K562 (cell line): Measurements from ENCODE around the gene PLXNB2. TPM values are rescaled to one million over a fixed set of nuclear protein-coding genes. Genes with fewer than 3 reads are reported as not detected.

Experiments
- COPS2 ChIP-seq: fragments of 450-650 bp; conservative IDR thresholded peaks from 2 replicates; pipeline ENCODE4 v1.6.1; 2016; ENCODE audit warnings: mild to moderate bottlenecking, moderate library complexity
- CSDE1 ChIP-seq, 2 experiments: fragments of 450-650 bp; IDR thresholded peaks; 2 replicates each; pipeline ENCODE4 v1.6.1; 2016; ENCODE audit warnings: mild to moderate bottlenecking in 1 of 2
- GATAD2A ChIP-seq: fragments of 450-650 bp; IDR thresholded peaks from 2 replicates; pipeline ENCODE4 v1.6.1; 2017
- GATAD2B ChIP-seq: fragments of 450-650 bp; IDR thresholded peaks from 2 replicates; pipeline ENCODE4 v1.6.1; 2017; ENCODE audit warnings: mild to moderate bottlenecking, borderline replicate concordance
- GMEB1 ChIP-seq: fragments of 250-450 bp; sonication (Bioruptor Pico); IDR thresholded peaks from 2 replicates; pipeline ENCODE4 v1.4.0; 2020; ENCODE audit warnings: mild to moderate bottlenecking
- HDAC1 ChIP-seq, 2 experiments: fragments of 450-650 bp; IDR thresholded peaks; 2 replicates each; pipeline ENCODE4 v1.6.1; 2016 to 2017; ENCODE audit warnings: inconsistent platforms in 1 of 2, mild to moderate bottlenecking in 1 of 2, moderate library complexity in 1 of 2
- KLF1 ChIP-seq: fragments of 450-650 bp; IDR thresholded peaks from 2 replicates; pipeline ENCODE4 v1.6.1; 2016; ENCODE audit warnings: missing genetic modification characterization, missing compliant biosample characterization
- MECOM ChIP-seq: fragments of 250-450 bp; sonication (Bioruptor Pico); IDR thresholded peaks from 2 replicates; pipeline ENCODE4 v1.8.0; 2022; ENCODE audit warnings: inconsistent platforms
- MTA3 ChIP-seq: fragments of 450-650 bp; formaldehyde crosslinking; IDR thresholded peaks from 2 replicates; pipeline ENCODE4 v1.6.1; 2017; ENCODE audit warnings: mild to moderate bottlenecking, borderline replicate concordance
- OTX1 ChIP-seq: fragments of 450-650 bp; formaldehyde crosslinking; IDR thresholded peaks from 2 replicates; pipeline ENCODE4 v1.4.0; 2022; ENCODE audit warnings: mild to moderate bottlenecking
- RBM34 ChIP-seq: fragments of 200-400 bp; formaldehyde crosslinking; IDR thresholded peaks from 2 replicates; pipeline ENCODE4 v1.6.1; 2018; ENCODE audit warnings: low read length, borderline replicate concordance; ENCODE audit not compliant: insufficient read depth
- RBM39 ChIP-seq: fragments of 200-400 bp; formaldehyde crosslinking; optimal IDR thresholded peaks from 2 replicates; pipeline ENCODE3; 2018; ENCODE audit warnings: low read depth, low read length
- RNF219 ChIP-seq: fragments of 250-450 bp; sonication (Bioruptor Pico); IDR thresholded peaks from 2 replicates; pipeline ENCODE4 v1.5.0; 2022; ENCODE audit warnings: mild to moderate bottlenecking
- TAF9B ChIP-seq: fragments of 450-650 bp; IDR thresholded peaks from 2 replicates; pipeline ENCODE4 v1.6.1; 2018; ENCODE audit warnings: mild to moderate bottlenecking; ENCODE audit not compliant: partially characterized antibody
- WHSC1 ChIP-seq: IDR thresholded peaks from one replicate; pipeline ENCODE4 v1.6.1; 2012; ENCODE audit warnings: low read length, control low read depth, inconsistent platforms
- ZBTB43 ChIP-seq: sonication (generic); formaldehyde crosslinking; IDR thresholded peaks from 2 replicates; pipeline ENCODE4 v1.8.0; 2023; ENCODE audit warnings: mild to moderate bottlenecking, missing genetic modification reagents
- ZNF212 ChIP-seq: fragments of 450-650 bp; formaldehyde crosslinking; IDR thresholded peaks from 2 replicates; pipeline ENCODE4 v1.4.0; 2020; ENCODE audit warnings: mild to moderate bottlenecking
- ZNF263 ChIP-seq: sonication (generic); formaldehyde crosslinking; IDR thresholded peaks from 2 replicates; pipeline ENCODE4 v1.8.0; 2022; ENCODE audit warnings: mild to moderate bottlenecking, missing genetic modification reagents, borderline replicate concordance
- ZNF282 ChIP-seq: sonication (generic); formaldehyde crosslinking; IDR thresholded peaks from 2 replicates; pipeline ENCODE4 v1.8.1; 2023; ENCODE audit warnings: missing genetic modification reagents
- ZNF398 ChIP-seq: fragments of 250-450 bp; sonication (Bioruptor Pico); IDR thresholded peaks from 2 replicates; pipeline ENCODE4 v1.8.0; 2021; ENCODE audit warnings: moderate library complexity, mild to moderate bottlenecking, inconsistent platforms
- ZNF77 ChIP-seq: fragments of 250-450 bp; sonication (Bioruptor Pico); IDR thresholded peaks from 2 replicates; pipeline ENCODE4 v1.5.0; 2020
- polyA plus RNA-seq, 8 experiments: library from polyadenylated mRNA; depleted of rRNA in 4 of 8; stranded (reverse) in 5 of 8; unstranded in 3 of 8; fragments of >200 nt; fragmentation: Nextera tagmentation in 2 of 8; fragmentation: Illumina TruSeq in 1 of 8; extraction: Ambion mirVana in 2 of 8; extraction: Trizol in 1 of 8; gene quantifications; 2 replicates each; pipeline versions ENCODE4 v1.2.1 to v1.2.3, GENCODE V29; 2011 to 2014; ENCODE audit warnings: inconsistent platforms in 1 of 8, missing spikeins in 1 of 8
- total RNA-seq, 7 experiments: library from RNA; depleted of rRNA in 6 of 7; stranded (reverse); fragments of >200 nt in 6 of 7; fragmentation: Illumina TruSeq in 2 of 7; extraction: Trizol in 2 of 7; gene quantifications; 2 replicates each; pipeline versions ENCODE4 v1.2.1 to v1.2.3, GENCODE V29; 2011 to 2021; ENCODE audit warnings: low replicate concordance in 1 of 7
- TF ChIP-seq, protein P1 (sequence below): fragments of 450-650 bp; IDR thresholded peaks from 2 replicates; pipeline ENCODE4 v1.6.1; 2017; ENCODE audit warnings: mild to moderate bottlenecking, moderate library complexity

The PLXNB2 gene
- total and polyA plus RNA-seq, 9 of the 15 experiments (the other 6 are each of a cell fraction or from before 2014, with no cell fraction given) = 0.15 to 45.1 (median 13.6) TPM

- TF ChIP-seq OTX1 (CRISPR knock-in tag) = no peak
- TF ChIP-seq HDAC1 (IDR thresholded peaks at IDR 0.05) = peak in 1 of 2 experiments; percentile 73; a peak in 2 of 4 replicates
- TF ChIP-seq GMEB1 (CRISPR knock-in tag) = no peak
- no peak for TF ChIP-seq KLF1 (tag)
- TF ChIP-seq GATAD2A = no peak
- TF ChIP-seq ZNF263 (CRISPR knock-in tag) = no peak
- TF ChIP-seq ZNF77 (CRISPR knock-in tag) = no peak
- TF ChIP-seq ZNF282 = no peak
- TF ChIP-seq ZNF212 = no peak
- TF ChIP-seq RBM39 = no peak
- no peak for TF ChIP-seq MTA3
- TF ChIP-seq CSDE1 (IDR thresholded peaks at IDR 0.05) = no peak
- no peak for TF ChIP-seq ZNF398 (CRISPR knock-in tag)
- TF ChIP-seq TAF9B = no peak
- TF ChIP-seq WHSC1 = no peak
- no peak for TF ChIP-seq RBM34
- TF ChIP-seq RNF219 (CRISPR knock-in tag) = no peak
- TF ChIP-seq ZBTB43 (CRISPR knock-in tag) = no peak
- TF ChIP-seq, protein P1, sequence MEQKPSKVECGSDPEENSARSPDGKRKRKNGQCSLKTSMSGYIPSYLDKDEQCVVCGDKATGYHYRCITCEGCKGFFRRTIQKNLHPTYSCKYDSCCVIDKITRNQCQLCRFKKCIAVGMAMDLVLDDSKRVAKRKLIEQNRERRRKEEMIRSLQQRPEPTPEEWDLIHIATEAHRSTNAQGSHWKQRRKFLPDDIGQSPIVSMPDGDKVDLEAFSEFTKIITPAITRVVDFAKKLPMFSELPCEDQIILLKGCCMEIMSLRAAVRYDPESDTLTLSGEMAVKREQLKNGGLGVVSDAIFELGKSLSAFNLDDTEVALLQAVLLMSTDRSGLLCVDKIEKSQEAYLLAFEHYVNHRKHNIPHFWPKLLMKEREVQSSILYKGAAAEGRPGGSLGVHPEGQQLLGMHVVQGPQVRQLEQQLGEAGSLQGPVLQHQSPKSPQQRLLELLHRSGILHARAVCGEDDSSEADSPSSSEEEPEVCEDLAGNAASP = no peak
- TF ChIP-seq MECOM (CRISPR knock-in tag) = no peak
- TF ChIP-seq COPS2 = no peak
- TF ChIP-seq GATAD2B = no peak
Measured at GRCh38 chr22:50318698-50319411, 11.4 kb upstream of the PLXNB2 start (continued).
